Hematopoietic multipotent progenitor cell treated with erythropoietin and hydrocortisone succinate and interleukin-3 and kit ligand, for 17 days (in vitro differentiated cells): ENCODE data around the gene HELQ.
A peak's percentile ranks its signal among the peaks of the same experiment; 100 is the strongest.

ENCODE experiments used
- DNase-seq: peaks from one replicate; pipeline ENCODE4 v3.0.0-alpha.2; 2015; ENCODE audit warnings: low spot score

HELQ gene

GRCh38 chr4:83372931-83373330 is 82.7 kb downstream of the HELQ start:
- no peak for DNase-seq

- DNase-seq: no peak
Measured at GRCh38 chr4:83371936-83372335, 83.7 kb downstream of the HELQ start.

- no peak for DNase-seq
Measured at GRCh38 chr4:83371235-83371634, 84.4 kb downstream of the HELQ start.

- no peak for DNase-seq
Measured at GRCh38 chr4:83370640-83370906, 85.0 kb downstream of the HELQ start.

- no peak for DNase-seq
Measured at GRCh38 chr4:83369831-83370639, 85.6 kb downstream of the HELQ start.

- no peak for DNase-seq
Measured at GRCh38 chr4:83364312-83364711, 91.3 kb downstream of the HELQ start.

- peak; percentile 17 for DNase-seq
Measured at GRCh38 chr4:83362492-83363329, 92.9 kb downstream of the HELQ start.

GRCh38 chr4:83361416-83362103 is 94.1 kb downstream of the HELQ start:
- DNase-seq: no peak

- no peak for DNase-seq
Measured at GRCh38 chr4:83360018-83360417, 95.6 kb downstream of the HELQ start.

- DNase-seq: no peak
Measured at GRCh38 chr4:83358410-83358809, 97.2 kb downstream of the HELQ start.
